Measurements from ENCODE around the gene CBLN4.

Gene CBLN4

DNA sequence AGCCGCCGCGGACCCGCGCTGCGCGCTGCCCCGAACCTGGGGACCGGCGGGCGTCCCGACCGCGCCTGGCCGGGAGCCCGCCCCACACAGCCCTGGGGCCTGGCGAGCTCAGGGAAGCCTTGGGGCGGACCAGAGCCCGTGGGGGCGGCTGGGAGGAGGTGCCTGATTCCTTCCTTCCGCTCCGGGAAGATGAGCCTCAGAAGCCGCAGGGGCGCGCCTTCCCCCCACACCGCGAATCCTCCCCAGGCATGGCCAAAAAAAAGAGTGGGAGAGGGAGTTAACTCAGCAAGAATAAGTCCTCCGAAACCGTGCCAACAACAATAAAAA, at the start of gene CBLN4:
Gene CBLN4 (minus strand): TSS at position 131 of the 327 bp plus-strand sequence. CDS start 1,348 bp downstream, outside the sequence.
- no peak for DNase-seq

DNA sequence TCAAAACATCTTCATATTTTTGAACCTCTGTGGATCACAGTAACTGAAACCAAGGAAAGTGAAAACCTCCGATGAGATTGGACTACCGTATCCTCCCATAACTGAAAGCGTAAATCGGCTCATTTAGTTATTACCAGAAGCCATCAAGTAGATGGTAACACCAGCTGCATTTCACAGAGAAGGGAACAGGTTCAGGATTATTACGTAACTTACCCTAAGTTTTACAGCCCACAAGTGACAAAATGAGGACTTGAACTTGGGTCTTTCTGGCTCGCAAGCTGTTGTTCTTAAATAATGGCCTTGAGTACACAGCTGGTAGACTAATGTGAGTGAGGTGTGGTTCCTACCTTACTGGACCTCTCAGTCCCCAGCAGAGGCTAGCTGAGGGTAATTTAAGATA, 37.9 kb upstream of the CBLN4 start:
- DNase-seq: no peak

DNA sequence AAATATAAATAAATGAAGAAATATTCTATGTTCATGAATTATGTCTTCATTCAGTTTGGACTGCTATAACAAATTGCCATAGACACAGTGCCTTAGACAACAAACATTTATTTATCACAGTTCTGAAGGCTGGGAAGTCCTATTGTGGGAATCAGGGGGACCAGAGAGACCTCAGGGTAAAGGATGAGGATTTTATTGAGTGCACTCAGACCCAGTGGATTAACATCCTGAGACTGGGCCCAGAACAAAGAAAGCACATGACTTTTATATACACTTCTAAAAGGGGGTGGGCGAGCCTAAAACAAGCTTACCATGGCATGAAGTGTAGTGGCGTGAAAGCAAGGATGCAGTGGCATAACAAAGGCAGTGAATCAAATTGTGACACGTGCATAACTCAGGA, 26.9 kb upstream of the CBLN4 start:
- no peak for DNase-seq

DNA sequence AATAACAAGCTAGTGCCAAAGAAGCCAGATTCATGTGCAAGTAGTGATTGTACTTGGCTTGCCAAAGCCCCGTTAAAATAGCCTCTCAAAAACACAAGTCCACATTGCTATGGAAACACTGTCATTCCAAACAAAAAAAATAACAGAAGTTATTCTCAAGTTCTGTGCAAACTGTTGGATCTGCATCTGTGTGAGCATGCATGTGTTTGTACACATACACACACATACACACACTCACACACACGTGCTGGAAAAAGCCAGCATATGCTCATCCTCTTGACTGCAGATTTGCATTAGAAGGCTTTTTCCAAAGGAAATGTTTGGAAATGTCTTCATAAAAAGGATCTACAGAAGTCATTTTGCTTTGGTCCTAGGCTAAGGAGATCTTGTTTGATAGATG, 13.4 kb upstream of the CBLN4 start:
- DNase-seq: no peak

DNA sequence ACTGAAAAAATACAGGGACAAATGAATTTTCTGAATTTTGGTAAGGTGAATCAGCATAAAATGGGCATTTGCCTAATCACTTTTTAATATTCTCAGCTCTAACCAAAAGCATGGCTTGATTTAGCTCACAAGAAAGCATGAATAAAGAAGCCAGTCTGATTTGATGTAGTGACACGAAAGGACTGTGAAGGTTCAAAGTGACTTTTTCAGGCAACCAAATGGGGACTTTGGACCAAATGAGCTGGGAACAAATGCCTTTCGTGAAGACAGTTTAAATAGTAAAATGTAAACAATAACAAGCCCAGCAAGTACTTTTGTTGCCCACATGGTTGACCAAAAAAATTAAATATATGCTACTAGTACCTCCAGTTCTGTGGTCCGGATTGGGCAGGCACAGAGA, 12.9 kb upstream of the CBLN4 start:
- no peak for DNase-seq

DNA sequence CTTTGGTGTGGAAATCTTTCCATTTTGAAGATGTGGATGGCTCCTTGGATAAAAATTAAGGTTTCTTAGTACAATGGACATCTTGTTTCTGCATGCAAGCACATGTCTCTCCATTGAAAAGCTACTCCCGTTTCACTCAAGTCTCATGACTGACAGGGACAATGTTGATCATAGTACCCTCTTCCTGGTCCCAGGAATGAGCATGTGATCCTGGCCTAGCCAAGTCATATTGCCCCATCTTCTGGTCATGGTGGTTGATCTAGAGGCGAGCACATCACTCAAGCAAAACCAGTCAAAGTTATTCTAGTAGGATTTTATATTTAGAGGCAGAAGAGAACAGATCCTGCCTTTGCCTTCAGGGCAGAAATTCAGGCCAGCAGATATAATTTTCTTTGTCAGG, 12.2 kb upstream of the CBLN4 start:
- DNase-seq: no peak

DNA sequence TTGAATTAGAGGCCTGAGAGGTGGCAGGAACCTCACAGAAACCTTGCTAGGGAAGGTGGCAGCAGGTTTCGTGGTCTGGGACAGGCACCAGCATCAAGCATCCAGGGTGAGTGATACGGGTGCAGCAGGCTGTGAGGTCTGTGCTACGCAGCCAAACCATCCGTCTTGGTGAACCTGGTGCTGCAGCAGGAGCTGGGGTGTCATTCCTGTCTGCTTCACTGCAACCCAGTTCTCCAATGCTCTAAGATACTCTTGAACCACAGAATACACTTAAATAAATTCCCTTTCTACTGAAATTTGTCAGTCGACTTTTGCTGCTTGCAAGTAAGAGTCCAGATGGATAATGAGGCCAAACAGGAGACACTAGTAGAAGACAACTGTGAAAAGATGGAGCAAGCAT, 9.7 kb upstream of the CBLN4 start:
- no peak for DNase-seq

DNA sequence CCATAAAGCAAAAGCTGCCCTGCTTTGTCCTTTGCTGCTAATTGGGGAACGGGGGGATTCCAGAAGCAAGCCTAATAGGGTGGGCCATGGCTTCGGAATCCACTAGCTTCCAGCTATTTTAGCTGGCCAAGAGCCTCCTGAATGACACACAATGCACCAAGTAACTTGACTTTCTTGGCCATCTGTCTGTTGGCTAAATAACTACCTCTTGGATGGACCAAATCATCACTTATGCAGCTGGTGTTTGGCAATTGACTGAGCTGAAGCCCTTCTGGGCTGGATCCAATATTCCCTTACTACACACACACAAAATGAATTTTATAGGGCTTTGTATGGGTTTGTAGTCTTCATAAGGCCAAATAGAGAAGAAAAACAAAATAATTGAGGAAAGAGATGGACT, 8.8 kb upstream of the CBLN4 start:
- no peak for DNase-seq

DNA sequence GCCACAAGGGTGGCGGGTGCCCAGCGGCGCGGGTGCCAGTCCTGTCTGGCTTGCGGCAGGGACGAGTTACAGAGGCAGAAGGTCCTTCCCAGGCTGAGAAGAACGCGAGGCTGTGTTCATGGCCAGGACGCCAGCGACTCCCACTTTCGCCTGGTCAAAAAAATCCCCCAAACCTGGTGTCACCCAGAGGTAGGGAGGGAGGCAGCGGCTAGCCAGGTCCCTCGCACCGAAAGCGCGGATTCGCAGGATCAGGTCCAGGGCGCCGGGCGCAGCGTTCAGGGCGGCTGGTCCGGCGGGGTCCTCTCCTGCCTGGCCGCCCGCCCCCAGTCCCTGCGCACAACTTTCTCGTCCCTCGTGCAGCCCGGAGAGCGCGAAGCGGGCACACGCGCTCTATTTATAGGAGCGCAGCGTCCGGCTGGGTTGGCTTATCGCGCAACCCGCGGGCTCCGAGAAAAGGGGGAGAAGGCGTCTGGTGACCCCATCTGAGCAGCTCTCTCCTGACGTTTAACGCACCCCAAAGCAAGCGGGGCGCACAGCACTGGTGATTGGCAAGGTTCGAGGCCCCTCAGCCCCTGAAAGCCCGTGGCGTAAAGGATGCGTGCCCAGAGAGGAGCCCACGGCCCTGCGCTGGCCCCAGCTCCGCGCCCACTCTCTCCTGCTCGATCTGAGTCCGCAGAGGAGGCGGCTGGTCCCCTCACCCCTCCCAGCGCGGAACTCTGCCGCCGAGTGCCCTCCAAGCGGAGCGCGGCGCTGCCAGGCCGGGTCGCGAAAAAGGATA, 519 bp downstream of the CBLN4 start:
- DNase-seq: no peak

DNA sequence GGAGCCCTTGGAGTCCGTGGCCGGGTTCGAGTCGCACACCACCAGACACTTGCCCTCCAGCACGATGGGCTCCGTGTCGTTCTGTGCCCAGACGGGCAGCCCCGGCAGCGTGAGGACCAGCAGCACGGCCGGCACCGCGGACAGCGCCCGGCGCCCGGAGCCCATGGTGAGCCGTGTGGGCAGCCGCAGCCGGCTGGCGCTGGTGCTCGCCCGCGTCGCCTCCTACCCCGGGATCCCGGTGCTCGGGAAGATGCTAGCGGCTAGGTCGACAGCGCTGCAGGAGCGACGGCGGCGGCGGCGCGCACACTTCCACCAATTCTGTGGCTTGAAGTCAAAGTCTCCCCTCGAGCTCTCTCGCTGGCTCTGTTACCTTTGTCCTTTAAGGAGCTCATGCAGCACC, 1.3 kb downstream of the CBLN4 start:
- DNase-seq: no peak

DNA sequence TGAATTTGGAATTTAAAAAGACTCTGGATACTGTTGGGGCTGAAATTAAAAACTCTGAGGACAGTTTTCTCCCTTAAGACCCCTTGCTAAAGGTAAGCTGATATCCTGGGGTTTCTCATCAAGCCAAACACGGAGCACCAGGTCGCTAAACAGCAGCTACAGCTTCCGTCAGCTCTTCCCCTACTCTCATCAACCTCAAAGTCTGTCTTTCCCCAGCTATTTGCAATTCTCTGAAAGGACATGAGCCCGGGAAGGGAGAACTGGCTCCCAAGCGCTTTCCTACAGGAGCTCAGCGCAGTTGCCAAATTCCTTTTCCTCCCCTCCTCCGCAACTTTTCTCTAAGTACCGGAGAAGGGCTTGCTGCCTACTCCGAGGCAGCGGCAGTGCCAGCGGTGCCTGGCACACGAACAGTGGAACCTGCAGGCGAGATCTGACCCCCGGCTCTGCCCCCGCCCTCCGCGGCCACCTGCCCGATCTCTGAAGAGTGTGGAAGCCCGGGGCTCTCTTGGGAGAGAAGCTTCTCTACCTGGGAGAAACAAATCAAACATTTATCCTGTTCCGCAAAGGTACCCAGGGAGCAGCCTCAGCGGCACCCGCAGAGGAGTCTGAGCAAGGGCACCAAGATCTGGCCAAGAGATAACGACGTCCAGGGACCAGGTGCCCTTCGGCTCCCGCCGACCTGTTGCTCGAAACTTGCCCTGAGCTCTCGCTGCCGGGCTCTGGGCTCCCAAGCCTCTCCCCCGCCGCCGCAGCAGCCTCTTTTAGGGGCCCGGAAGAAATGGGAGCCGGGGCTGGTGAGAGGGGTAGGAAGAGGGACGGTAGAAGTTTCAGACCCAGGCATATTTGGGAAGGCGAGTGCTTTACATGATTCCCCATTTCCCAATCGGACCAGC, 2.2 kb downstream of the CBLN4 start:
- no peak for DNase-seq

DNA sequence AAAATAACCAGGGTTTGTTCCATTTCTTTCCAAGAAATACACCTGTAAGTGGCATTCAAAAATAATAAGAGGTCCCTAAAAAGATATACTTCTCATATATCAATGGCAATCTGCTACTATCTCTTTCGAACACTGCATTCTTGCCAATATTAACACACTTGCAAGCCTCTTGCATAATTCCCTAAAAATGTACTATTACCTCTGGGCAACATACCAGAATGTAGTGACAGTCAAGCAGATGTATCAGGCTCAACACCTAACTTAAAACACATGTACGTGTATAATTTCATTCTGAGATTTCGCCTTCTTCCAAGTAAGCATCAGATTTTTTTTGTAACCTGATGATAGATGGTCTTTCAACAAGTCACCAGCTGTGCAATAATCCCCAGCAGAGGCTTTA, 3.4 kb downstream of the CBLN4 start:
- no peak for DNase-seq

DNA sequence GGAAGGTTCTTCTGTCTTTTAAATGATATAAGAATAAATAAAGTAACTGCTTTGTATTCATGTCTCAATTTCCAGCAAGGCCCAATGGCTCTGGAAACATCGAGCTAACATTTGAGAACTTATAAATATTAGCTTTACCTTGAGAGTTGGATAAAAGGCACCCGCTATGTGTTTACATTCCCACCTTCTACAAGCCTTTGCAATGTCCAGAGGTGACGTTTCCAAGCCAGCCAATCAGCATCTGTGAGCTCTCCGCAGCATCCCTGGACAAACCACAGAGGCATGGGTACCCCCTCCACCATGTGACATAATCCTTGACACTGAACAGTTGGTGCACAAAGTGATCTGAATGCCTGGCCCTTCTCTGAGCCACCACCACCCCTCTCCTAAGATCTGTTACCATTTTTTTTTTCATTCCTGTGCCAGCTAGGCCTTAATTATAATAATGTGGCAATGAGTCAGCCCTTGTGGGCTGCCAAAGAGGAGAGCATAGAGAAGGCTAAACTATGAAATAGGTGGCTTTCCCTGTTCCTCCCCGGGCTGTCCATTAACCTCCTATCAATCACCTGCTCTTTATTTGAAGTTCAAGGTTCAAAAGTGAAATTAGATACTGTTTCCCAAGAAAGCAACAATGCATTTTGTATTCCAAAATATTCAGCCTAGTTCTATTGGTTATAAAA, 4.1 kb downstream of the CBLN4 start:
- DNase-seq: no peak

DNA sequence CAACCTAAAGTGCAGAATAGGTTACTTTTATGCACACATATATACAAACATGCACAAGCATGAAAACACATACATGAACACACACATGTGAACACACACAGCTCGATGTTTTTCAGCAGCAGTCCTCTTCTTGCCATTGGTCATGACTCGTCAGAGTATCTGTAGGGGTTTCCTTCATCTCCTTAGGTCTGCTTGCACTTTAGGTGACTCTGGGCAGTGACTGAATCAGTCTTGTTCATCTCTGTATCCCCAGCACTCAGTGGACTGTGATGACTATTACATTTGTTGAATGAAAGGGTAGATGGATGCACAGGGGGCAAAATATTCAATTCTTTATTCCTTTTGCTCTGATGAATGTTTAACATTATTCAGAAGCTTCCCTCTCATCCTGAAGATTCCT, 26.8 kb downstream of the CBLN4 start:
- no peak for DNase-seq

DNA sequence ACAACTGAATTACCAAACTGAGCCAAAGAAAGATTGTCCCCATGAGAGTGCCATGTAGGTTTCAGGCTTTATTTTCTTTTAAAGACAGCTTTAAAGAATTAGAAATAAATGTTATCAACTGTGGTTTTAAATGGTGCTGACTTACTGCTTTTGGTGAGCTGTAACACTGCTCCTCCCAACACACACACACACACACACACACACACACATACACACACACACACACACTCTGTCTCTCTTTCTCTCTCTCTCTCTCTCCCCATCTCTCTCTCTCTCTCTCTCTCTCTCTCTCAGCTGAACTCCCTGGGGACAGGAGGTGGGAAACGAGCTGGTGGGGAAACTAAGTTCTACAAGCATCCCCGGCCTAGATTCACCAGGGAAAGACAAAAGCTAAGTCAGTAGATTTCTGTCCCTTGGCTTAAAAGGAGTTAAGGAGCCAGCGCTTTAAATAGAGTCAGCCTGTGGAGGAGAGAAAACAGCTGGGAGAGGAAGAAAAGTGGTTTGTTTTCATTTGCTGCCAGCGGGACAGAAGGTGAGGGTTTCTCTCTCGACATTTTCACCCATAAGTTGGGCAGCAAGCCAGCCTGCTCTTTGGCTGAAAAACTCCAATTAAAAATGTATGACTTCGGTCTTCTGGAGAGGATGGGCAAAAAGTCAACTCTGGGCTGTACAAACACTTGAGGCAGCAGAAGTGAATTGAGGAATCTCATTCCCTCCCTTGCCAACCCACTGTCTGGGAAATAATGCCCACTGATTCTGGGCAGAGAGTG, 27.4 kb downstream of the CBLN4 start:
- no peak for DNase-seq

DNA sequence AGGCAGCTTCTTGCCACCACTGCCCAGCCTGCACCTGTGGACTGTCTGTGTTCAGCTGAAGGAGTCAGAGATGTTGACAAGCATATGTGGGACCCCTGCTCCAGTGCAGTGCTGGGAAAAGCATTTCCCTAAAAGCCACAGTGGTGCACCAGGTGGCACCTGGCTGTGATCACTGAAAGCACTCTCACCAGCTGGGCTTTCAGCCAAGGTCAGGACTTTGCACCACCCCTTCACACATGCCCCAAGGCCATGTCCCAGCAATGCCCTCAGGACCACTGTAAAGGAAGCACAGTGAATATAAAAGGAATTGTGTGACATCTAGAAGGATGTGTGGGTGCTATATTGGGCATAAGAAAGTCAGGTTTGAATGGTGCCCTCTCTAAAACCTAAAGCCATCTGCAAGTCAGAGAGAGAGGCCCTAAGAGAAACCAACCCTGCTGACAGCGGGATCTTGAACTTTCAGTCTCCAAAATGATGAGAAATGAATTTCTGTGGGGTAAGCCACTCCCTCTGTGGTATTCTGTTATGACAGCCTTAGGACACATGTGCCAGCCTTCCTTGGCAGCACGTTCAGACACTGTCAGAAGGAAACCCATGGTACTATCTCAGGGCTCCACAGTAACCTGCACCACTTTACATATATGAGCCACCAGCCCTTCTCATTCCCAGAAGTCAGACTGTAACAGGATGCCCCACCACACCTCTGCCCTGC, 30.7 kb downstream of the CBLN4 start:
- no peak for DNase-seq

DNA sequence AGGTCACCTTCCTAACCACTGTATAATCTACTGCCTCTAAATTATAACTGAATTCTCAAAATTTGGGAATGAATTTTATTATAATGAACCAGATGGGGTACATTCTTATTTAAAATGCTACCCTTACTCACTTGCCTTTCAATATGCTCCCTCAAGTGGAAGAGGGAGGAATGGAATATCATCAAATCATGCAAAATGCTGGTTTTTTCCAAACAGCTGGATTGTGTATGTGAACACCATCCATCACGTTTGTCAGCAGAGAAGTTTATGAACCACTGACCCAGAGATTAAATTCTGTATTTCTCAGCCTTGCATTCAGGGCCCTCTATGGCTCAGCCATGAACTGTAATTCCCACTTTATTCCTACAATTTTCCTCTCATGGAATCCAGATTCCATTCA, 40.5 kb downstream of the CBLN4 start:
- no peak for DNase-seq

DNA sequence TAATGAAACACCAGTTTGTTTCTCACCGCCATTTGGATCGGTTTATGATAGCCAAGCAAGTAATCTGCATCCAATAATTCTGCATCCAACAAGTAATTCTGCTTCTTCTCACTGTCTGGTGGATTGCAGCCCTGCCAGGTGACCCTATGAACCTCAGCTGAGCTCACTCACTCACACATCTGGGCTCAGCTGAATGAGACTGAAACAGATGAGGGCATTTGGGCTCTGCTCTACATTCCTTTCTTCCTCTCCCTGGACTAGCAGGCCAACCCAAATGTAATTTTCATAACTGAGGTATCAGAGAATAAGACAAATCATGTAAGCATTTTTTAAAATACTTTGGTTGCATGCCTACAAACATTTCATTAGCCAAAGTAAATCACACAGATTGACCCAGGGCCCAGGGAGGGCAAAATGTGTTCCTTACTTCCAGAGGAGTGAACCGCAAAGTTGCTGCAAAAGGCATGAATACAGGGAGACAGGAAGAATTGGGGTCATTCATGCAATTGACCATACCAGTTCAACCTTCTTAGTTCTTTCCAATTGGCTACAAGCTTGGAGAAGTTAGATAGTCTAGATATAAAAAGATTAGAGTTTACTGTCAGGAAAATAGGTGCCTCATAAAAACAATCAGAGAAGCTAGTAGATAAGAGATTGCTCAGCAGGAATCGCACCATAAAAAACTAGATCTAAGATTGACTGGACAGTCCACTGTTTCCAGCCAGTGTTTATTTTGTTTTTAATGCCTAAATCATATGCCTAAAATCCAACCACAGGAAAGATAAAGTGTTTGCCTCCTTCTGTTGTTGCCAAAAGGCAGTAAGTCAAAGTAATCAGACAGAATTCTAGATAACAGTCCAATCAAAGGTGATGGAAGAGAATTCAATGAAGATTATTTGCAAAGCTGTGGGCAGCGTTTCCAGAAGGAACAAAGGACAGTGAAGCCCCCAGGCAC, 43.7 kb downstream of the CBLN4 start:
- DNase-seq: no peak

DNA sequence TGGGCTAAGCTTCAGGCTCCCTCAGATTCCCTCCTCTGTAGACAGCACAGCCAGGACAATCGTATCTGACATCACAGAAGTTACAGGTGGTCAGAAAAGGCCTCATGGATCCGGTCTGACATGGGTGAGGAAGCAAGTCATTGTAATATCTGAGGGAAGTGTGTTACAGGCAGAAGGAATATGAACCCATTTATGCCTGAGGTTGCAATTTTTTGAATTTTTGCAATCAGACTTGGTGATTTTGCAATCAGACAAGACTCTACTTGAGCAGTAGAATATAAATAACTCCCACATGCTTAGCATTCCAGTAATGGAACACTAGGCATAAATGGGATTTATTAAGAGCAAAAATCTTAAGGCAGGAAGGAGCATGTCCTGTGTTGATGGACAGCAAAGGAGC, 52.1 kb downstream of the CBLN4 start:
- DNase-seq: no peak

DNA sequence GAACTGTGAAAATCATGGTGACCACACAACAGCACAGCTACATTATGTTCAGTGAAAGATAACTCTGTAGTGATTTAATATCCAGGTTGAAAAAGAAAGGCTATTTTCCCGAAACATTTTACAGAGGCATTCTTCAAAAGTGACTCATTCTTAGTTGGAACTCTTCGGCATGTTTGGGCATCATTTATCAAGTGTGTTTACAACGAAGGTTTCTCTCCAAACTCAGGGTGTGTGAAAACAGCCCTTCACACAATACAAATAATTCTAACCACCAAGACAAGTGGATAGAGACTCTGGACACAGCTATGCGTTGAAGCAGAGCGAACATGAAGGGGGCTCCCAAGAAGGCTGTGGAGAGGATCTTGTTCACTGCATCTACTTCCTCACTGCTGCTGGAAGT, 57.6 kb downstream of the CBLN4 start:
- no peak for DNase-seq

All from NCI-H2107 (cell line).